Heart left ventricle (tissue), 16 donors: ENCODE data around the gene PRDX2. TPM values are rescaled to one million over a fixed set of nuclear protein-coding genes. Genes with fewer than 3 reads are reported as not detected.

Experiments
- ATAC-seq, 4 donors: fragments of 200-7000 bp; cut with Tn5 transposase; one replicate each; pipeline ENCODE4 v1.9.1; 2020 to 2022; ENCODE audit warnings: moderate library complexity in 4 of 4, mild to moderate bottlenecking in 3 of 4, moderate number of reproducible peaks in 1 of 4
- DNase-seq, 5 donors: peaks; one replicate each; pipeline ENCODE4 v3.0.0-alpha.2; 2020
- H3K27ac ChIP-seq, 12 donors: fragments of 200-600 bp; sonication (generic) in 4 of 12; one replicate each; pipeline versions ENCODE4 v1.5.0 to v1.8.0; 2016 to 2022; ENCODE audit warnings: mild to moderate bottlenecking in 2 of 12
- H3K27me3 ChIP-seq, 9 donors: fragments of 200-600 bp; sonication (generic) in 2 of 9; one replicate each; pipeline versions ENCODE4 v1.5.1 to v1.8.0; 2016 to 2022; ENCODE audit warnings: mild to moderate bottlenecking in 3 of 9
- H3K36me3 ChIP-seq, 9 donors: fragments of 200-600 bp; sonication (generic) in 2 of 9; one replicate each; pipeline versions ENCODE4 v1.5.0 to v1.8.0; 2018 to 2022; ENCODE audit warnings: mild to moderate bottlenecking in 2 of 9
- H3K4me1 ChIP-seq, 12 donors: fragments of 200-600 bp; sonication (generic) in 4 of 12; one replicate each; pipeline versions ENCODE4 v1.5.0 to v1.8.0; 2016 to 2022; ENCODE audit warnings: mild to moderate bottlenecking in 3 of 12
- H3K4me3 ChIP-seq, 12 donors: fragments of 200-600 bp; sonication (generic) in 4 of 12; one replicate each; pipeline versions ENCODE4 v1.5.0 to v1.8.0; 2017 to 2022; ENCODE audit warnings: mild to moderate bottlenecking in 9 of 12, moderate library complexity in 4 of 12
- H3K9me3 ChIP-seq, 12 donors: fragments of 200-600 bp; sonication (generic) in 4 of 12; one replicate each; pipeline versions ENCODE4 v1.5.0 to v1.8.0; 2016 to 2022; ENCODE audit warnings: mild to moderate bottlenecking in 1 of 12
- POLR2A ChIP-seq, 2 donors: fragments of 450-650 bp; IDR thresholded peaks; one replicate each; pipeline ENCODE4 v1.6.1; 2017; ENCODE audit warnings: antibody characterized with exemption in 2 of 2, mild to moderate bottlenecking in 2 of 2, moderate library complexity in 2 of 2
- WGBS, 4 donors: extraction: QIAGEN DNeasy Blood & Tissue Kit in 2 of 4; methylation state at CpG; one replicate each; pipeline versions ENCODE4 v1.1.5 to v1.1.7; 2013 to 2018; 5-methylcytosine and 5-hydroxymethylcytosine counted together
- intact Hi-C, 10 donors: fragments of 100-400 bp; cut with DNase I; formaldehyde crosslinking; loops; one replicate each; pipeline versions ENCODE4 v1.11.1 to v1.14.2; 2022
- polyA plus RNA-seq, 2 donors: library from polyadenylated mRNA; stranded (reverse); fragments of 200-250 nt; gene quantifications; one replicate each; pipeline ENCODE4 v1.2.3, GENCODE V29; 2013
- total RNA-seq, 9 donors: library from RNA; depleted of rRNA in 2 of 9; stranded (reverse); fragments of >200 nt in 2 of 9; fragmentation: NEBNext Ultra II Directional in 3 of 9; extraction: Animal tissue kit (Norgen Biotek cat#: 25700) in 3 of 9; gene quantifications; one replicate each; pipeline versions ENCODE4 v1.1.0 to v1.2.4, GENCODE V29; 2016 to 2023
- TF ChIP-seq, protein P1 (sequence below), 12 donors: fragments of 200-600 bp; sonication (generic) in 4 of 12; IDR thresholded peaks; one replicate each; pipeline versions ENCODE4 v1.5.0 to v1.8.0; 2018 to 2022; ENCODE audit warnings: antibody characterized with exemption in 12 of 12, mild to moderate bottlenecking in 5 of 12
- donor health status: ischemic (EF 13 %, LVEDD 7.1; RV severe dilation, severe dysfunction).
- donor health status: healthy with polysubstance abuse.
- donor health status: DM: no; HTN: yes; CAD: no.
- donor health status: DM: no; HTN: no; CAD: no.
- donor health status: ischemic (EF 25% LVEDD 6.9; RV normal size, moderate dysfunction).
- donor health status: ischemic (EF 25% LVEDD 5.7; RV mildly dilated, moderate dysfunction).
- donor health status: healthy.
- donor health status: DM: yes; HTN: yes; CAD: no.
- donor health status: ischemic (EF 35%, LVEDD 5.7; RV mildly dilated, moderate dysfunction).
- donor health status: nonischemic (EF 11% LVEDD 7.7; RV severe dilation, severe dysfunction).
- donor health status: DM: yes; HTN: yes; CAD: no.
- donor health status: PGD.
- donor health status: ischemic (EF 29% LVEDD 5.4; RV normal size, mild dysfunction).
- donor health status: nonischemic (EF 23%, LVEDD 6.1; RV moderate dilation, normal function).

The PRDX2 gene
- total and polyA plus RNA-seq, 11 donors: 435 to 1,432 (median 645) TPM

- 59 to 69% (median 66%) methylated on average over 13 to 15 of the region's 15 CpGs for WGBS, 4 donors
- DNase-seq: peak; percentile 74 to 90 (median 81)
- H3K9me3 ChIP-seq: no peaks in the 10 kb centered on the region
- H3K27ac ChIP-seq: peak overlapping the region; percentile 78 to 99 (median 94)
- intact Hi-C loops: loop anchor here in 1 of 10 donors (2.0 kb wide), 1 partner anchor 13 kb away; no protein-coding TSS in a partner anchor
- H3K36me3 ChIP-seq: no peaks in the 10 kb centered on the region
- peaks cover 6 to 65% (median 55%) of the 10 kb centered on the region in 12 donors for H3K4me1 ChIP-seq
- no peaks in the 10 kb centered on the region for H3K27me3 ChIP-seq
- TF ChIP-seq, protein P1, sequence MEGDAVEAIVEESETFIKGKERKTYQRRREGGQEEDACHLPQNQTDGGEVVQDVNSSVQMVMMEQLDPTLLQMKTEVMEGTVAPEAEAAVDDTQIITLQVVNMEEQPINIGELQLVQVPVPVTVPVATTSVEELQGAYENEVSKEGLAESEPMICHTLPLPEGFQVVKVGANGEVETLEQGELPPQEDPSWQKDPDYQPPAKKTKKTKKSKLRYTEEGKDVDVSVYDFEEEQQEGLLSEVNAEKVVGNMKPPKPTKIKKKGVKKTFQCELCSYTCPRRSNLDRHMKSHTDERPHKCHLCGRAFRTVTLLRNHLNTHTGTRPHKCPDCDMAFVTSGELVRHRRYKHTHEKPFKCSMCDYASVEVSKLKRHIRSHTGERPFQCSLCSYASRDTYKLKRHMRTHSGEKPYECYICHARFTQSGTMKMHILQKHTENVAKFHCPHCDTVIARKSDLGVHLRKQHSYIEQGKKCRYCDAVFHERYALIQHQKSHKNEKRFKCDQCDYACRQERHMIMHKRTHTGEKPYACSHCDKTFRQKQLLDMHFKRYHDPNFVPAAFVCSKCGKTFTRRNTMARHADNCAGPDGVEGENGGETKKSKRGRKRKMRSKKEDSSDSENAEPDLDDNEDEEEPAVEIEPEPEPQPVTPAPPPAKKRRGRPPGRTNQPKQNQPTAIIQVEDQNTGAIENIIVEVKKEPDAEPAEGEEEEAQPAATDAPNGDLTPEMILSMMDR (IDR thresholded peaks at IDR 0.05): peak in 1 of 12 donors; percentile 20
- no peak for TF ChIP-seq POLR2A (IDR thresholded peaks at IDR 0.05)
- ATAC-seq: peak; percentile 8 to 34 (median 20)
- H3K4me3 ChIP-seq: peak overlapping the region in 8 of 12 donors; percentile 54 to 83 (median 70)
Measured at GRCh38 chr19:12779162-12779993, 22.2 kb downstream of the PRDX2 start.

GRCh38 chr19:12778905-12779161 is 22.8 kb downstream of the PRDX2 start:
- WGBS, 4 donors: 48 to 67% (median 56%) methylated on average over 6 of the region's 6 CpGs
- TF ChIP-seq, protein P1 (IDR thresholded peaks at IDR 0.05): no peak
- no peak for TF ChIP-seq POLR2A (IDR thresholded peaks at IDR 0.05)
- DNase-seq: no peak

GRCh38 chr19:12778017-12778904 is 23.3 kb downstream of the PRDX2 start:
- TF ChIP-seq POLR2A (IDR thresholded peaks at IDR 0.05): peak in 1 of 2 donors; percentile 54
- TF ChIP-seq, protein P1 (IDR thresholded peaks at IDR 0.05): no peak
- WGBS, 4 donors: 3 to 4% (median 4%) methylated on average over 32 to 44 of the region's 44 CpGs
- peaks cover 0 to 64% (median 51%) of the 10 kb centered on the region in 12 donors for H3K4me1 ChIP-seq

More at GRCh38 chr19:12778905-12779161, 22.8 kb downstream of the PRDX2 start:
- intact Hi-C loops: loop anchor here in 1 of 10 donors (2.0 kb wide), 1 partner anchor 14 kb away; no protein-coding TSS in a partner anchor
- peaks cover 4 to 65% (median 55%) of the 10 kb centered on the region in 12 donors for H3K4me1 ChIP-seq
- H3K36me3 ChIP-seq: peaks cover 0 to 2% (median 0%) of the 10 kb centered on the region in 9 donors
- H3K27ac ChIP-seq: peak overlapping the region; percentile 78 to 99 (median 94)
- H3K4me3 ChIP-seq: peak overlapping the region in 10 of 12 donors; percentile 47 to 83 (median 68)
- no peaks in the 10 kb centered on the region for H3K9me3 ChIP-seq
- no peaks in the 10 kb centered on the region for H3K27me3 ChIP-seq
- no peak for ATAC-seq

More at GRCh38 chr19:12778017-12778904, 23.3 kb downstream of the PRDX2 start:
- ATAC-seq: peak; percentile 27 to 60 (median 43)
- Histone ChIP-seq H3K27me3 (no peaks in the 10 kb centered on the region), H3K9me3 (no peaks in the 10 kb centered on the region), H3K27ac (peak overlapping the region; percentile 78 to 99 (median 94)), H3K4me3 (peak overlapping the region; percentile 41 to 83 (median 68)), H3K36me3 (peaks cover 0 to 2% (median 0%) of the 10 kb centered on the region in 9 donors)
- DNase-seq: peak; percentile 84 to 90 (median 86)
- intact Hi-C loops: loop anchor here in 1 of 10 donors (2.0 kb wide), 1 partner anchor 15 kb away; no protein-coding TSS in a partner anchor
